Measurements from ENCODE around the gene POSTN. TPM values are rescaled to one million over a fixed set of nuclear protein-coding genes. Genes with fewer than 3 reads are reported as not detected.
A peak's percentile ranks its signal among the peaks of the same experiment; 100 is the strongest.
"Not testable (repeated sequence)": the region's sequence is repeated elsewhere in the genome, so short reads cannot be mapped to it uniquely, and the experiment has no call there.

Gene POSTN
- total RNA-seq, 1 donor from 2014 or later: 10.0 TPM

DNA sequence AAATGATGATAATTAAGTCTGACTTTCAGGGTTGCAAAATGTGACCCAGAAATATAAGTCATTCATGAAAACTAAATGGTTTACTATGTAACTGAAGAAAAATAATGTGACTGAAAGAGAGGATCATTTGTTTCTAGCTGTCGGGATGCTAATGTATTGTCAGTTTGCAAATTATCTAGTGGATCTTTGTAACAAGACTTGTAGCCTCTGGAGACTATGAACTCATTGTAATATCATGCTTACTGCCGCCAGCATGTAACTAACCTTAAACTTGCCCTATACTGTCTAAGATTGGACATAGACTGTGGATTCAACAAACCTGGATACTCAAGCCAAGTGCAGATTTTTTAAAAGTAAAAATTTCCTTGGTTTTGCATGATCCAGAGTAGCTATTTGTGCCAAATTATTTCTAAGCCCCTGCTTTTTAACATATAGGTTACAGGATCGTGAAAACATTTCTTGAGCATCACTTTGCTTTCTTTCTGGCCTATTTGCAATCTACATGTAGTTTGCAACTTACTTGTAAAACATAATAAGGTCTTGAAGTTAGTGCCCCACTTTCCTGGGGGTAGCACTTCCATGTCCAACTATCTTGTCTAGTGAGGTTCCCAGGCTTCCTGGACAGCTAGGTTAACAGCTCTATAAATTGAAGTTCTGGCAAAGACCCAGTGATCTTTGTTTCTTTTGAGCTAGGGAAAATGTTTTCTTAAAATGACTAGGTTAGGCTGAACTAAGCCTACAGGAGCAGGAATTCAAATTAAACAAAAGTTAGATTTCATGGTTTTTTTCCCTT, 3.3 kb upstream of the POSTN start:
- intact Hi-C loops (cut with DNase I): loop anchor here (2.0 to 10.0 kb wide), 2 partner anchors 493 to 527 kb away; no protein-coding TSS in a partner anchor
- ATAC-seq (ENCODE audit: poor library complexity) (no peak), DNase-seq (no peak)

GRCh38 chr13:37599519-37599918, 951 bp upstream of the POSTN start:
- intact Hi-C loops (cut with DNase I): no loop called here
- ATAC-seq (ENCODE audit: poor library complexity): no peak

GRCh38 chr13:37597477-37598025, 1.0 kb downstream of the POSTN start:
- DNase-seq (no peak), ATAC-seq (ENCODE audit: poor library complexity) (no peak)
- intact Hi-C loops (cut with DNase I): no loop called here

More at GRCh38 chr13:37599519-37599918, 951 bp upstream of the POSTN start:
- DNase-seq: no peak

GRCh38 chr13:37596805-37597204, 1.8 kb downstream of the POSTN start:
- intact Hi-C loops (cut with DNase I): no loop called here
- DNase-seq (no peak), ATAC-seq (ENCODE audit: poor library complexity) (no peak)

GRCh38 chr13:37595162-37595561, 3.4 kb downstream of the POSTN start:
- intact Hi-C loops (cut with DNase I): no loop called here
- no peak for DNase-seq

GRCh38 chr13:37594550-37594949, 4.0 kb downstream of the POSTN start:
- intact Hi-C loops (cut with DNase I): no loop called here
- no peak for DNase-seq
- ATAC-seq (ENCODE audit: poor library complexity): no peak

More at GRCh38 chr13:37595162-37595561, 3.4 kb downstream of the POSTN start:
- ATAC-seq (ENCODE audit: poor library complexity): no peak

GRCh38 chr13:37589381-37589780, 9.2 kb downstream of the POSTN start:
- ATAC-seq (ENCODE audit: poor library complexity); intact Hi-C loops (cut with DNase I); DNase-seq: not testable (repeated sequence)

DNA sequence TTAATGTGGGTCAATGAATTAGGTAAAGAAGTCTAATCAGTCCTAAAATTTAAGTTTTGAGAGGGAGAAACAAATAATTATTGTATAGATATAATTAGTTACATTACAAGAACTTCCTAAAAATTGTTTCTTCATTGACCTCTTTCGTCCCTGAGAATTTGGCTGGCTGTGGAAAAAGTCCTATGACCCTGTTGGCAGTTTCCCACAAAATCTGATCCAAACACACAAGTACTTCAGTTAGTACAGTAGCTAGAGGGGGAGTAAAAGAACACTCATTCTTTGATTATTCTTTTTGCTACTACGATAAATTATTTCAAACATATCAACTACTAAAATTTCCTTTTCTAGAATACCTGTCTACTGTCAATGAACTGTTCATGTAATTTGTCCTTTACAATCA, 11.3 kb downstream of the POSTN start:
- intact Hi-C loops (cut with DNase I): no loop called here
- DNase-seq (no peak), ATAC-seq (ENCODE audit: poor library complexity) (peak; percentile 53)

- no peak for ATAC-seq (ENCODE audit: poor library complexity)
- DNase-seq: no peak
- intact Hi-C loops (cut with DNase I): no loop called here
These were observed 12.4 kb downstream of the POSTN start for GRCh38 chr13:37586164-37586563.

- DNase-seq (no peak), ATAC-seq (ENCODE audit: poor library complexity) (no peak)
- intact Hi-C loops (cut with DNase I): no loop called here
These were observed 13.0 kb downstream of the POSTN start for GRCh38 chr13:37585541-37585940.

GRCh38 chr13:37576601-37577000, 22.0 kb downstream of the POSTN start:
- DNase-seq (no peak), ATAC-seq (ENCODE audit: poor library complexity) (no peak)
- intact Hi-C loops (cut with DNase I): no loop called here

DNA sequence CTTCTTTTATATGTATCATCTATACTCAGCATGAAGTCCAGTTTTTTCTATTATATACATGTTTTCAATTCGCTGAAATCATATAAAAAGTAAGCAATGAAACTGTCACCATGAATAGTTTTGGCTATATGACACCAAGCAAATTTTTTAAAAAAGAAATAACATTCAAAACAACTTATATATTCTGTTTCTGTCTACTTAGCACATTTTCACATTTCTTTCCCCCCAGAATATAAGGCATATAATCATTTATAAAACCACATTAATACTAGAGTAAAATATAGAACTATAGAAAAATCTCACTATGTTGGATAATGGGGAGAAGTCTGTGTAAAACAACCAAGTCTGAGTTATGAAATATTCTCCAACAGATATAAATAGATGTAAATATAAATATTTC, 33.1 kb downstream of the POSTN start:
- ATAC-seq (ENCODE audit: poor library complexity): no peak
- intact Hi-C loops (cut with DNase I): no loop called here
- DNase-seq: no peak

DNA sequence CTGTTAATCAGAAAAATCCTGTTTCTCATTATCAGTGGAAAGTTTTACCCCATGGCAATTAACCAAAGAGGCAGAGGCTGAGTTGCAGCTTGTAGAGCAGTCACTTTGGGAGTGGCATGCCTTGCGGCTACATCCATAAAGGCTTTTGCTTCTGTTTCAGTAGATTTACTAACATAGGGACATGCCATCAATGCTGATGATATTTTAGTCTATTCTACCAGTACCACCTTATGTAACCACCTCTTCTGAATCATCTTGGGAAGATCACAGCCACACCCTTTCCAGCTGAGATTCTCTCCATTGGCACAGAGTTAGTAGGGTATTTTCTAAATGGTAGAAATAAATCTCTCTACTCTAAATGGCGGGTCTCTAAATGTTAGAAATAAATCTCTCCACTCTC, 37.5 kb downstream of the POSTN start:
- no peak for ATAC-seq (ENCODE audit: poor library complexity)
- DNase-seq: no peak
- intact Hi-C loops (cut with DNase I): no loop called here

DNA sequence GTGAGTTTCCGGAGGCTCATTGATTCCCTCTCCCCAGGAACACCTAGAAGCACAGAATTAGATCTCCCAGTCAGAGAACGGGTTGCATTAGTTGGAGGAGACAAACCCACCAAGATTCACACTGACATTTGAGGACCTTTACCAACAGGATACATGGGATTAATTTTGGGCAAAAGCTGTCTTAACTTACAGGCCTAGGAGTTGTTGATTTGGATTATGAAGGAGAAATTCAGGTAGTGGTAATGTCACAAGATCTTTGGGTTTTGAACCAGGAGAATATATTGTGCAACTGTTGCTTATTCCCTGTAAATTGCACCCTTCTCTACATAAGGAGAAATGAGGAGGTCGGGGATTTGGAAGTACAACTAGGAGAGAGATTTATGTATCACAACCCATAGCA, 38.0 kb downstream of the POSTN start:
- intact Hi-C loops (cut with DNase I): no loop called here
- no peak for DNase-seq
- no peak for ATAC-seq (ENCODE audit: poor library complexity)

DNA sequence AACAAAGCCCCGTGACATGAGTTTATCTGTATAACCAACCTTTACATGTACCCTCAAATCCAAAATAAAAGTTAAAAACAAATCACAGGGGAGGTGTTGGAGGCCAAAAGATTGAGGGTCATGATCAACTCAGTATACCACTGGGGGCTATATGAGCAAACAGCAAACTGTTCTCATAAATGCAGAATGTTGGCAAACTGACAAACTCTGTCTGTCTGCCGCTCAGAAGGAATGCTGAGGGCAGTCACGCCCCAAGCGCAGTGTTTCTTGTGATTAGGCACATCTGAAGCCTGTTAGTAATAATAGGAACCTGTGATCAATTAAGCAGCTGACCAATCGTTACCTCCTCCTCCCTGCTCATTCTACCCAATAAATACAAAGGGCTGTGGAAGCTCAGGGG, 39.8 kb downstream of the POSTN start:
- ATAC-seq (ENCODE audit: poor library complexity); intact Hi-C loops (cut with DNase I); DNase-seq: not testable (repeated sequence)

DNA sequence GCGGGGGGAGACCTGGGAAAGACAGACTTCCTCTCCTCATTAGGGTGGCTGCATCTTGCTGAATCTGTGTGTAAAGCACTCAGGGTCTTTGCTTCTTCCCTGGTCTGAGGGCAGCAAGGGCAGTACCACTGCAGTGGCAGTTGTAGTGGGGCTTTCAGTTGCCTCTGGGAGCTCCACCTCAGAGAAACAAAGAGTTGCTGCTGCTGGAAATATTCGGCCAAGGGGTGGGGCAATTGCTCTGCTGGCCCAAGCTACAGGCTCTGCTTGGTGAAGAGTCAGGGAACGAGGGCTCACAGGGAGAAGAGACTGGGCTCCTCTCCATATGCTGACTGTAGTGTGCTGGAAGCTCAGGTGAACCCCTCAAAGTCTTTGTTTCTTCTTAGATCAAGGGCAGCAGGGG, 52.5 kb downstream of the POSTN start:
- intact Hi-C loops (cut with DNase I): no loop called here
- ATAC-seq (ENCODE audit: poor library complexity) (no peak), DNase-seq (no peak)

DNA sequence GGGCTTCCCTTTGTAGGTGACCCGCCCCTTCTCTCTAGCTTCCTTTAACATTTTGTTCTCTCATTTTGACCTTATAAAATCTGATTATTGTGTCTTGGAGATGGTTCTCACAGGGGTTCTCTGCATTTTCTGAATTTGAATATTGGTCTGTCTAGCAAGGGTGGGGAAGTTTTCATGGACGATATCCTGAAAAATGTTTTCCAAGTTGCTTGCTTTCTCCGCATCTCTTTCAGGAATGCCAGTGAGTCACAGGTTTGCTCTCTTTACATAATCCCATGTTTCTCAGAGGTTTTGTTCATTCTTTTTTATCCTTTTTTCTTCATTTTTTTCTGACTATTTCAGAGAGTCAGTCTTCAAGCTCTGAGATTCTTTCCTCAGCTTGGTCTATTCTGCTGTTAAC, 53.6 kb downstream of the POSTN start:
- ATAC-seq (ENCODE audit: poor library complexity): no peak
- intact Hi-C loops (cut with DNase I): no loop called here
- DNase-seq: no peak

DNA sequence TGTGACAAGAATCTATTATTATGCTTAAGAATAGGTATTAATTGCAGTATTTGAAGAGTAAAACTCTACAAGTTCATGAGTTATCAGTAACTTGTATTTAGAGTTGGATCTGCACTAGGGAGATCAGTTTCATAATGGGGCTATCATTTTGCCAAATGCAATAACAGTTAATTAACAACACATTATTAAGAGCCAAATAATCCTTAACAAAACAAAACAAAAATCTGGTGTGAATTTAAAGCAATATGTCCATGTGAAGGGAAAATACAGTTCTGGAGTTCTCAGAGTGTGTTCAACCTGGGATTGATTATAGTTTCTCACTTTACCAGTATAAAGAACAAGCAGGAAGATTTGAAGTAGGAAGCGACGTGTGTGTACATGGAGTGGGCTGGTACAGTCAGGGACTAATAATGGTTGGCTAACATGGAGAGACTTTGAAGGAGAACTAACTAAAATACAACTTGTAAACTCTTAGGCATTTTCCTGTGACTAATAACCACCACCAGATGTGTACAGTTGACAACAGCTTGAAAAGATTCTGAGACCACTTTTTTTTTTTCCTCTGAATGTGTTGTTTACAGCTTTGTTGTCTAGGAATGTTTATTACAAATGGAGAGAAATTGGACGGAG, 58.5 kb downstream of the POSTN start:
- DNase-seq (no peak), ATAC-seq (ENCODE audit: poor library complexity) (no peak)
- intact Hi-C loops (cut with DNase I): no loop called here

DNA sequence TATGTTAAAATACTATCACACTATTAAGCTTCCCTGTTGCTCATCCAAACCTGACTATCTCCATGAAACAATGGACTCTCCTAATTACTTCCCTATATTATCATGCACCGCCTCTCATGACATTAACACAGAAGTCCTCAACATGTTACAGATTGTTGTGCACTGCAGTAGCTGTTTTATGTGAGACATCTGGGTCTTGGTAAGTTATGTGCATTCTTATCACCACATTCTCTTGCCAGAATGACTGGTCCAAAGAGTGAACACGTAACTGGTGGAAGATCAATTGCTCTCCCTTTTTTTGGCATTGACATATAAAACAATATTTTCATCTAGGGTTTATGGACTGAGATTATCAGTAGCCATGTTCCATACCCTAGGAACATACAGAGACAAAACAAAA, 59.4 kb downstream of the POSTN start:
- no peak for DNase-seq
- intact Hi-C loops (cut with DNase I): no loop called here
- ATAC-seq (ENCODE audit: poor library complexity): no peak

DNA sequence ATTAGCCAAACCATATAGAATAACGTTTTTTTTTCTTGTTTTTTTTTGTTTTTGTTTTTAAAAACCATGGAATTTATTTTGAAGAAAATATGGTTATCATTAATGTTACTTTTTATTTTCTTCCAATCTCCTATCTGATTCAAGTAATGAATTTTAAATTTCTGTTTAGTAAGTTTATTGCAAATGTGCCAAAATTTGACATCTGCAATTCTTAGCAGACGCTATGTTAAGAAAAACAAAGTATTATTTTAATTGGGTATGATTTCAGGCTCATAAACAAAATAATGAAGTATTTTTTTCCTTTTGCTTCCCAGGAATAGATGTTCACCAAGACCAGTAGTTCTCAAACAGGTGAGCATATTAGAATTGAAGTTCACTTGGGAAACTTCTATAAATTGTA, 63.1 kb downstream of the POSTN start:
- intact Hi-C loops (cut with DNase I): no loop called here
- DNase-seq (no peak), ATAC-seq (ENCODE audit: poor library complexity) (no peak)

Data from Right ventricle myocardium superior (tissue), 1 donor.